ENCODE measurements around the gene KDR. TPM values are rescaled to one million over a fixed set of nuclear protein-coding genes. Genes with fewer than 3 reads are reported as not detected.

The KDR gene
- total RNA-seq: 10 to 100 TPM; 24.7 to 66.9 (median 33.4) TPM

GRCh38 chr4:55125087-55125721 is at the start of gene KDR:
Gene KDR, minus strand, starts transcription at chr4:55125595. Its CDS starts 302 bp downstream, at chr4:55125293.
- Histone ChIP-seq H3K4me1 (peaks cover 0 to 29% (median 0%) of the 10 kb centered on the region in 3 donors), H3K27ac (peak within 1 kb of the TSS in 3 of 4 donors; percentile 33 to 73 (median 56)), H3K4me3 (peak within 1 kb of the TSS; percentile 54 to 74), H3K9me3 (no peaks in the 10 kb centered on the region), H3K27me3 (peaks cover 13% of the 10 kb centered on the region), H3K36me3 (peaks cover 0 to 3% of the 10 kb centered on the region in 2 donors)
- no CpG with 5 or more reads among the region's 57 CpGs for WGBS, 2 donors (ENCODE audit: low coverage in 1 of 2)
- peak; percentile 83 for ATAC-seq
- TF ChIP-seq POLR2AphosphoS5 (IDR thresholded peaks at IDR 0.05) (peak; percentile 29), POLR2A (IDR thresholded peaks at IDR 0.05) (peak in 1 of 2 donors; percentile 60), CTCF (IDR thresholded peaks at IDR 0.05) (no peak)

GRCh38 chr4:55173580-55173979 is 48.2 kb upstream of the KDR start:
- ATAC-seq: no peak

GRCh38 chr4:55172694-55173287 is 47.4 kb upstream of the KDR start:
- Histone ChIP-seq H3K9me3 (no peaks in the 10 kb centered on the region), H3K27me3 (no peaks in the 10 kb centered on the region), H3K27ac (peak overlapping the region in 2 of 4 donors; percentile 2 to 27), H3K4me3 (no peak overlapping the region), H3K4me1 (no peaks in the 10 kb centered on the region), H3K36me3 (no peaks in the 10 kb centered on the region)
- TF ChIP-seq POLR2AphosphoS5 (IDR thresholded peaks at IDR 0.05) (no peak), POLR2A (IDR thresholded peaks at IDR 0.05) (no peak), CTCF (IDR thresholded peaks at IDR 0.05) (no peak)
- 64 to 70% methylated on average over 3 of the region's 4 CpGs for WGBS, 2 donors (ENCODE audit: low coverage in 1 of 2)
- ATAC-seq: no peak

More at GRCh38 chr4:55173580-55173979, 48.2 kb upstream of the KDR start:
- H3K9me3 ChIP-seq: no peaks in the 10 kb centered on the region
- 55 to 73% methylated on average over 1 of the region's 1 CpG for WGBS, 2 donors (ENCODE audit: low coverage in 1 of 2)
- H3K36me3 ChIP-seq: no peaks in the 10 kb centered on the region
- no peak overlapping the region for H3K4me3 ChIP-seq
- peak overlapping the region in 1 of 4 donors; percentile 2 for H3K27ac ChIP-seq
- no peaks in the 10 kb centered on the region for H3K4me1 ChIP-seq
- TF ChIP-seq EP300 (IDR thresholded peaks at IDR 0.05): no peak
- no peak for TF ChIP-seq CTCF (IDR thresholded peaks at IDR 0.05)
- TF ChIP-seq POLR2AphosphoS5 (IDR thresholded peaks at IDR 0.05): no peak
- TF ChIP-seq POLR2A (IDR thresholded peaks at IDR 0.05): no peak
- no peaks in the 10 kb centered on the region for H3K27me3 ChIP-seq

DNA sequence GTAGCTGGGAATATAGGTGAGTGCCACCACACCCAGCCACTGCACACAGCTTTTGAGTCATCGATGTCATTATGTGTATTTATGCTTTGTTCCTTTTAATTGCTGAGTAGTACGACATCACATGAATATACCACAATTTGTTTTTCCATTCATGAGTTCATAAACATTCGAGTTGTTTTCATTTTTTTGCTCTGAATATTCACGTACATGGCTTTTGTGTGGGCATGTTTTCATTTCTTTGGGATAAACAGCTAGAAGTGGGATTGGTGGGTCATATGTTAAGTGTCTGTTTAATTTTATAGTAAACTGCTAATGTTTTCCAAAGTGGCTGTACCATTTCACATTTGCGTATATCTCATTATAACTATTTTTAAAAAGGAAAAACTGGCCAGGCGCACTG is 45.1 kb upstream of the KDR start:
- Histone ChIP-seq H3K27me3 (no peaks in the 10 kb centered on the region), H3K36me3 (no peaks in the 10 kb centered on the region), H3K4me3 (no peak overlapping the region), H3K4me1 (no peaks in the 10 kb centered on the region), H3K27ac (no peak overlapping the region), H3K9me3 (no peaks in the 10 kb centered on the region)
- no peak for ATAC-seq
- no peak for TF ChIP-seq POLR2A (IDR thresholded peaks at IDR 0.05)
- TF ChIP-seq EP300 (IDR thresholded peaks at IDR 0.05): no peak
- no peak for TF ChIP-seq POLR2AphosphoS5 (IDR thresholded peaks at IDR 0.05)
- no peak for TF ChIP-seq CTCF (IDR thresholded peaks at IDR 0.05)
- WGBS, 2 donors (ENCODE audit: low coverage in 1 of 2): 57 to 65% methylated on average over 5 to 6 of the region's 6 CpGs

Measured in gastroesophageal sphincter (tissue), 4 donors.